SK-MEL-5 (cell line): ENCODE data around the gene ABHD17B. TPM values are rescaled to one million over a fixed set of nuclear protein-coding genes. Genes with fewer than 3 reads are reported as not detected.

ENCODE experiments used
- DNase-seq: peaks from one replicate; pipeline ENCODE4 v3.0.0-alpha.2; 2016; ENCODE audit warnings: low read depth, low spot score
- in situ Hi-C: cut with HindIII; loops from 2 replicates; pipeline ENCODE4 v1.10.0; 2016; ENCODE audit warnings: low sequenced_read_pairs, high pct_unique_total_duplicates, low pct_unique_long_range_greater_than_20kb
- small RNA-seq, 2 experiments: library from RNA; depleted of rRNA; stranded (forward); fragments of <200 nt; gene quantifications; one replicate each; pipeline ENCODE3, GENCODE V24; 2014
- total RNA-seq: library from RNA; depleted of rRNA; stranded (reverse); fragments of >200 nt; shearing (Covaris generic); gene quantifications from 2 replicates; pipeline ENCODE4 v1.2.3, GENCODE V29; 2014; rRNA removed

The ABHD17B gene
- total RNA-seq, 1 experiment from 2014 or later = 53.5 TPM

DNA sequence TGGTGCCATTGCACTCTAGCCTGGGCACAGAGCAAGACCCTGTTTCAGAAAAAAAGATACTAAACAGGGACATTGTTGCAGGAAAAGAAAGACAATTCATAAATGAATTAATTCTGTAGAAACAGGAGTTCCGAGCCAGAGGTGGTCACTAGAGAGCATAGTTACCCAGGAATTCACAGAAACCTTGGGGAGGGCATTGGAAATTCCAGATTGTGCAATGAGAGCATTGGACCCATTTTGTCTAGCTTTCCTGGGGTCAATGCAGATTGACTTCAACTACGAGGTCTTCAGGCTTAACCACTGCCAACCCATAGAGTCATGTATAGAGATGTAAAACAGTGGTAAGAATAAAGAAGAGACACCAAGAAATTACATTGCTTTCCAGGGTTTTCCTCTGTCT lies 63.1 kb downstream of the ABHD17B start:
- in situ Hi-C loops = no loop called here
- no peak for DNase-seq

GRCh38 chr9:71844808-71845207 lies 66.2 kb downstream of the ABHD17B start:
- in situ Hi-C loops = no loop called here
- no peak for DNase-seq

DNA sequence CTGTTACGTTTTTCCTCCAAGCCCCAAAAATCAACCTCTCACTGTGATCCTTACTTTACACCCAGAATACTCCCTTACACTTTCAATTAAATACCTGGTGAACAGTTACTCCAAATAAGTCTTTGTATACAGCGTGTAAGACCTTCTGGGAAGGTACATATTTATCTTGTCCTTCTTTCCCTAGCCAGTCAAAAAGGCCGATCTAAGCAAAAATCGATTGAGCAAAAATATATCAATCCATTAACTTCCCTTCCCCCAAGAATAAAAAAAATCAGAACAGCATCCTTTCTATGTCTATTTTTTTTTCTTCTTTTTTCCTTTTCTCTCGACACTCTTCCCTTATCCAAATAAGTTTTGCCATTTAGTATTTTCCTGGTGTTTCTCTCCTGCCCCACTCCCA lies 71.3 kb downstream of the ABHD17B start:
- no peak for DNase-seq
- in situ Hi-C loops = no loop called here

DNA sequence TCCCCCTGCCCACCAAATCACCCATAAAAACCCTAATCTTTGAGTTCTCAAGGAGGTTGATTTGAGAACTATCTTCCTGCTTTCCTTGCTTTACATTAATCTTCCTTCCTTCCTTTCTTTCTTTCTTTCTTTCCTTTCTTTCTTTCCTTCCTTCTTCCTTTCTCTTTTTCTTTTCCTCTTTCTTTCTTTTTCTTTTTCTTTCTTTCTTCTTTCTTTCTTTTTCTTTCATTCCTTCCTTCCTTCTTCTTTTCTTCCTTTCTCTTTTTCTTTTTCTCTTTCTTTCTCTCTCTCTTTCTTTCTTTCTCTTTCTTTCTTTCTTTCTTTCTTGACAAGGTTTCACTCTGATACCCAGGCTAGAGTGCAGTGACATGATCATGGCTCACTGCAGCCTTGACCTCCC lies 75.4 kb downstream of the ABHD17B start:
- in situ Hi-C loops = no loop called here
- no peak for DNase-seq

DNA sequence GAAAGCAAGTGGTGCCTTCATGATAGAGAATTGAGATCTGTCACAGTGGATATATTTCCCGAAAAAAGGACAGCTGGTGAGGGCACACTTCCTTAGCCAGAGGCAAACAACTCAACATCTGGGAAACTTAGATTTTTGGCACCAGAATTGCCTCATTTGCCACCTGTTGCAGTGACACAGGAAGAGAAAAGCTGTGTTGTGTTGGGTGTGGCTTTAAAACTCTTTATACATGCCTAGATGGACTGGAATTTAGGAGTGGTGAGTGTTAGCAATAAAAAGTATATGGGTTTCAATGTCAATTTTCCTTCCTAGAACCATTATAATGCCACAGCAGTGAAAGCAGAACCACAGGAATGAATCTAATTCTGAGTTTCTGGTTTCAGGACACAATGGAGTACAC lies 80.1 kb downstream of the ABHD17B start:
- no peak for DNase-seq
- in situ Hi-C loops = no loop called here

DNA sequence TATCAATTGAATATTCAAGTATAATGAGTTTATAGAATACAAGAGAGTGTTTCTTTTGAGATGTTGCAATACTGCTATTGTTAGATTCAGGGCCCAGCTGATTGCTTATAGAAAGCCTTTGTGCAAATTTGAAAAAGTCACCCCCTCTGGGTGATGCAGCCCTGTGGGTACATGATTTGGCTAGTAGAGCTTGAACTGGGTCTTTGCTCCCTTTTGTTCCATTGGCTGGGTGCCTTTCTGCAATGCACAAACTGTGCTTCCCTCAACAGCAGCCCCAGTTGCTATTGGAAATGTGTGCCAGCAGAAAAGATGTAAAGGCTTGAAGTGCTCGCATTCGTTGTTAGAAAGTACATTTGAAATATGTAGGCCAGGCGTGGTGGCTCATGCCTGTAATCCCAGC lies 80.8 kb downstream of the ABHD17B start:
- in situ Hi-C loops = no loop called here
- peak; percentile 35 for DNase-seq

DNA sequence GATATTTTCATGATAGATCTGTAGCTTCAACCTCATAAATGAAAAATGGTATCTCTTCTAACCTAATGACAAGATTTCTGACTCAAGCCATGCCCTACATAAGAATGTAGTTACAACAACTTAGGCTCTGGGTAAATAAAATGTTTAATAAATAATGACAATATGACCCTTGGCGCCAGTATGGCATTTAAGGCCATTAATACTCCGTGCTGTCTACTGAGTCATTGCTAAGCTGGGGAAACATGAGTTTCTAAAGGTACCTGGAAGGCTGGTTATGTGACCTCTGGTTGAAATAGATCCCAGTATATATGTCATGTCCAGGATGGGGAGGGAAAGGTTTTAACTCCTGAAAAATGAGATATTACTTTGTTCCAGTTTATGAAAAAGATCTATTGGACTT lies 84.7 kb downstream of the ABHD17B start:
- no peak for DNase-seq
- in situ Hi-C loops = no loop called here

GRCh38 chr9:71824257-71824656 lies 86.7 kb downstream of the ABHD17B start:
- DNase-seq = no peak
- in situ Hi-C loops = loop anchor here (25.0 kb wide), 1 partner anchor 213 kb away; no protein-coding TSS in a partner anchor

DNA sequence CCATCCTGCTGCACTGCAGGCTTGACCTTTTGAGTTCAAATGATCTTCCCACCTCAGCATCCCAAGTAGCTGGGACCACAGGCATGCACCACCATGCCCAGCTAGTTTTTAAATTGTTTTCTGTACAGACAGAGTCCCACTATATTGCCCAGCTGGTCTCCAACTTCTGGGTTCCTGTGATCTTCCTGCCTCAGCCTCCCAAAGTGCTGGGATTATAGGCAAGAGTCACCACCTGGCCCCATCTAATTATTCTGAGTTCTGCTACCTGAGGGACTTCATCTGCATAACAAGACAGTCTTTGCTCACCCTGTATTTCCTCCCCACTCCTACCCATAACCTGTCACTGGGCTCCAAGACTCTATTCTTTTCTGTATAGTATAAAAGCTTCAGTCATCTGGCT lies 88.1 kb downstream of the ABHD17B start:
- no peak for DNase-seq
- in situ Hi-C loops = loop anchor here (25.0 kb wide), 1 partner anchor 214 kb away; no protein-coding TSS in a partner anchor

GRCh38 chr9:71822456-71822855 lies 88.5 kb downstream of the ABHD17B start:
- in situ Hi-C loops = loop anchor here (25.0 kb wide), 1 partner anchor 215 kb away; no protein-coding TSS in a partner anchor
- DNase-seq = no peak

DNA sequence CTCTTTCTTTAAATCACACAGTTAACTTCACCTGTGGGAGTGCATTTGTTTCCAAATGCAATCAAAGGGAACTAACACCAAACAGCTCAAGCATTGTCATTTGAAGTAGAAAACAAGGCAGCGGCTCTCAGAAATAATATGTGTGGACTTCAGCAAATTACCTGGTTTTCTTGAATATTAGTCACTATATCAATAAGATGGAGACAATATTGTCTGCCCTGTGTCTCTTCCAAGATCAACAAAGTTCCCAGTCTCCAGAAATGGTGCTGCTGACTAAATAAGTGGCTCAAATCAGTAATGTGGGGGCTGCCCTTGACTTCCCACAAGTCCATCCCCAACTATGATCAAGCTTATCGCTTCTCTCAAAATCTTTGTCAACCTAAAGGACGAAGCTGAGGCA lies 89.6 kb downstream of the ABHD17B start:
- in situ Hi-C loops = loop anchor here (25.0 kb wide), 1 partner anchor 216 kb away; no protein-coding TSS in a partner anchor

DNA sequence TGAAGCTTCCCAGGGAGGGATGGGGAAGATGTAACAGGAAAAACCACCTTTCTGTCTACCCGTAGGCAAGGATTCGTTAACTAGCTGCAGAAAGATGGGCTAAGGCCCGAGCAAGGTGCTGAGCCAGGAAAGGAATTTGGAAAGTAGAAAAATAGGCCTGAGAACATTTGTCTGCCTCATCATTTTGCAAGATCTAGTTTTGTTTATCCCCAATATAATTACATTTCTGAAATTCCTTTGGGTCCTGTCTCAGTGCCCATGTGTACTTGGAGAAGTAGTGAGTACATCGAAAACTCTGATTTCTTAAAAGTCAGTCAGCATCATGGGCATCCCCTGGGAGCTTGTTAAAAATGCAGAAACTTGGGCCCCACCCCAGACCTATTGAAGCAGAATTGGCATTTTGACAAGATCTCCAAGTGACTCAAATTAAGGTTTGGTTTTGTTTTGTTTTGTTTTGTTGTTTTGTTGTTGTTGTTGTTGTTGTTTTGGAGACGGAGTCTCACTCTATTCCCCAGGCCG lies 90.5 kb downstream of the ABHD17B start:
- in situ Hi-C loops = loop anchor here (25.0 kb wide), 1 partner anchor 217 kb away; no protein-coding TSS in a partner anchor
- DNase-seq = no peak

More for the DNA sequence above, 89.6 kb downstream of the ABHD17B start:
- no peak for DNase-seq

- peak; percentile 62 for DNase-seq
- in situ Hi-C loops = loop anchor here (25.0 kb wide), 1 partner anchor 218 kb away; no protein-coding TSS in a partner anchor
Observed at GRCh38 chr9:71819115-71819739, 91.8 kb downstream of the ABHD17B start.

GRCh38 chr9:71816916-71817451 lies 94.0 kb downstream of the ABHD17B start:
- DNase-seq = no peak
- in situ Hi-C loops = loop anchor here (25.0 kb wide), 1 partner anchor 220 kb away; no protein-coding TSS in a partner anchor

Small RNAs within 50 kb of the gene (small RNA-seq; reads per million reads assigned to genes)
- 0 reads per million in 2 experiments for gene RF00019

Other genes starting within 250 kb of the ABHD17B start
- gene CEMIP2, start 142.7 kb downstream of the ABHD17B start, total RNA-seq = 98.8 and 100 TPM in 2 replicates
- 49.1 and 50.8 TPM in 2 replicates for gene C9orf85, start 446 bp upstream of the ABHD17B start, total RNA-seq
- gene C9orf57, start 149.4 kb upstream of the ABHD17B start, total RNA-seq = not detected in 2 replicates
- gene GDA, start 238.2 kb upstream of the ABHD17B start, total RNA-seq = not detected in 2 replicates